ENCODE results near the gene VEGFB.

VEGFB gene

GRCh38 chr11:64268893-64269539 lies 34.6 kb downstream of the VEGFB start:
- H3K36me3 Mint-ChIP-seq, result peaks cover 7% of the 10 kb centered on the region
- no peaks in the 10 kb centered on the region for H3K9me3 Mint-ChIP-seq
- CTCF ChIA-PET, result interaction anchor here (0.8 to 2.4 kb wide), 6 partner anchors 11 to 64 kb away, joined by 3 to 15 read pairs (median 8); partner anchors contain the start of genes ESRRA, FERMT3, PLCB3 and PPP1R14B
- H3K4me1 Mint-ChIP-seq, result peaks cover 26% of the 10 kb centered on the region
- no peaks in the 10 kb centered on the region for H3K27me3 Mint-ChIP-seq
- H3K27ac Mint-ChIP-seq, result peak overlapping the region; percentile 97
- peak; percentile 61 for DNase-seq
- peak overlapping the region; percentile 92 for H3K4me3 Mint-ChIP-seq

GRCh38 chr11:64269540-64270220 lies 35.3 kb downstream of the VEGFB start:
- peaks cover 26% of the 10 kb centered on the region for H3K4me1 Mint-ChIP-seq
- CTCF ChIA-PET, result interaction anchor here (1.0 to 2.4 kb wide), 6 partner anchors 11 to 65 kb away, joined by 3 to 15 read pairs (median 8); partner anchors contain the start of genes ESRRA, FERMT3, PLCB3 and PPP1R14B
- H3K9me3 Mint-ChIP-seq, result no peaks in the 10 kb centered on the region
- peaks cover 8% of the 10 kb centered on the region for H3K36me3 Mint-ChIP-seq
- H3K27me3 Mint-ChIP-seq, result no peaks in the 10 kb centered on the region
- H3K4me3 Mint-ChIP-seq, result peak overlapping the region; percentile 92
- H3K27ac Mint-ChIP-seq, result peak overlapping the region; percentile 97
- peak; percentile 98 for DNase-seq

- Mint-ChIP-seq H3K4me3 (no peak overlapping the region), H3K9me3 (no peaks in the 10 kb centered on the region), H3K27me3 (no peaks in the 10 kb centered on the region), H3K27ac (no peak overlapping the region), H3K4me1 (peaks cover 13% of the 10 kb centered on the region), H3K36me3 (peaks cover 13% of the 10 kb centered on the region)
- CTCF ChIA-PET, result interaction anchor here (1.5 kb wide), 1 partner anchor 29 kb away, joined by 4 read pairs; the partner anchor contains the start of gene ESRRA
- no peak for DNase-seq
These were observed 40.8 kb downstream of the VEGFB start for GRCh38 chr11:64275031-64275800.

- H3K4me3 Mint-ChIP-seq, result no peak overlapping the region
- CTCF ChIA-PET, result interaction anchor here (1.5 kb wide), 1 partner anchor 29 kb away, joined by 4 read pairs; the partner anchor contains the start of gene ESRRA
These were observed 41.5 kb downstream of the VEGFB start for GRCh38 chr11:64275841-64276240.

GRCh38 chr11:64276653-64277431 lies 42.5 kb downstream of the VEGFB start:
- Mint-ChIP-seq H3K4me3 (no peak overlapping the region), H3K9me3 (no peaks in the 10 kb centered on the region), H3K27me3 (no peaks in the 10 kb centered on the region), H3K27ac (no peak overlapping the region), H3K36me3 (peaks cover 13% of the 10 kb centered on the region), H3K4me1 (peaks cover 11% of the 10 kb centered on the region)
- no peak for DNase-seq
- CTCF ChIA-PET, result interaction anchor here (0.8 to 1.5 kb wide), 3 partner anchors 9 to 72 kb away, joined by 3 to 4 read pairs (median 3); partner anchors contain the start of genes ESRRA and GPR137

More at GRCh38 chr11:64275841-64276240, 41.5 kb downstream of the VEGFB start:
- H3K9me3 Mint-ChIP-seq, result no peaks in the 10 kb centered on the region
- no peak for DNase-seq
- peaks cover 13% of the 10 kb centered on the region for H3K4me1 Mint-ChIP-seq
- H3K27ac Mint-ChIP-seq, result no peak overlapping the region
- H3K27me3 Mint-ChIP-seq, result no peaks in the 10 kb centered on the region
- peaks cover 13% of the 10 kb centered on the region for H3K36me3 Mint-ChIP-seq

GRCh38 chr11:64278576-64279190 lies 44.3 kb downstream of the VEGFB start:
- Mint-ChIP-seq H3K27me3 (no peaks in the 10 kb centered on the region), H3K27ac (no peak overlapping the region), H3K4me3 (no peak overlapping the region), H3K36me3 (peaks cover 15% of the 10 kb centered on the region), H3K4me1 (peaks cover 15% of the 10 kb centered on the region), H3K9me3 (no peaks in the 10 kb centered on the region)
- no peak for DNase-seq
- CTCF ChIA-PET, result no interaction called here

- H3K27ac Mint-ChIP-seq, result no peak overlapping the region
- CTCF ChIA-PET, result interaction anchor here (1.4 kb wide), 1 partner anchor 19 kb away, joined by 4 read pairs; no protein-coding TSS in a partner anchor
- H3K9me3 Mint-ChIP-seq, result no peaks in the 10 kb centered on the region
- H3K36me3 Mint-ChIP-seq, result peaks cover 9% of the 10 kb centered on the region
- no peaks in the 10 kb centered on the region for H3K27me3 Mint-ChIP-seq
- H3K4me1 Mint-ChIP-seq, result peaks cover 31% of the 10 kb centered on the region
- no peak overlapping the region for H3K4me3 Mint-ChIP-seq
- DNase-seq, result no peak
These were observed 47.8 kb downstream of the VEGFB start for GRCh38 chr11:64281957-64282770.

- H3K27ac Mint-ChIP-seq, result no peak overlapping the region
These were observed 48.7 kb downstream of the VEGFB start for GRCh38 chr11:64283092-64283491.

GRCh38 chr11:64284048-64284961 lies 49.9 kb downstream of the VEGFB start, which contains the start of gene BAD:
Gene BAD (minus strand): TSS chr11:64284665. CDS start chr11:64284368, 297 bp downstream.
- Mint-ChIP-seq H3K9me3 (no peaks in the 10 kb centered on the region), H3K4me1 (peaks cover 29% of the 10 kb centered on the region), H3K36me3 (peaks cover 4% of the 10 kb centered on the region), H3K27ac (peak within 1 kb of the TSS; percentile 89), H3K27me3 (peaks cover 10% of the 10 kb centered on the region), H3K4me3 (peak within 1 kb of the TSS; percentile 83)
- DNase-seq, result peak; percentile 96
- CTCF ChIA-PET, result interaction anchor here (0.7 to 2.5 kb wide), 5 partner anchors 13 to 80 kb away, joined by 3 to 15 read pairs (median 5); no protein-coding TSS in a partner anchor

More at GRCh38 chr11:64283092-64283491, 48.7 kb downstream of the VEGFB start:
- peaks cover 9% of the 10 kb centered on the region for H3K36me3 Mint-ChIP-seq
- DNase-seq, result no peak
- H3K4me3 Mint-ChIP-seq, result peak overlapping the region; percentile 83
- CTCF ChIA-PET, result interaction anchor here (0.8 to 2.5 kb wide), 3 partner anchors 12 to 73 kb away, joined by 3 to 15 read pairs (median 14); no protein-coding TSS in a partner anchor
- no peaks in the 10 kb centered on the region for H3K9me3 Mint-ChIP-seq
- no peaks in the 10 kb centered on the region for H3K27me3 Mint-ChIP-seq
- H3K4me1 Mint-ChIP-seq, result peaks cover 32% of the 10 kb centered on the region

- peak; percentile 92 for DNase-seq
- peaks cover 19% of the 10 kb centered on the region for H3K27me3 Mint-ChIP-seq
- peaks cover 29% of the 10 kb centered on the region for H3K4me1 Mint-ChIP-seq
These were observed 50.8 kb downstream of the VEGFB start, which contains the start of gene GPR137 for GRCh38 chr11:64284962-64285884. Gene GPR137 (plus strand): TSS chr11:64285848. CDS start chr11:64286525, 677 bp downstream.

More at GRCh38 chr11:64284962-64285884, 50.8 kb downstream of the VEGFB start, which contains the start of gene GPR137:
- H3K36me3 Mint-ChIP-seq, result peaks cover 2% of the 10 kb centered on the region
- peak within 1 kb of the TSS; percentile 89 for H3K27ac Mint-ChIP-seq
- H3K4me3 Mint-ChIP-seq, result peak within 1 kb of the TSS; percentile 84
- H3K9me3 Mint-ChIP-seq, result no peaks in the 10 kb centered on the region
- CTCF ChIA-PET, result interaction anchor here (0.6 to 2.5 kb wide), 5 partner anchors 8 to 81 kb away, joined by 3 to 14 read pairs (median 3); no protein-coding TSS in a partner anchor
